ENCODE data around the gene GABRR1. TPM values are rescaled to one million over a fixed set of nuclear protein-coding genes. Genes with fewer than 3 reads are reported as not detected.

Gene GABRR1
- total RNA-seq, 1 experiment from 2014 or later = 0.33 TPM

DNA sequence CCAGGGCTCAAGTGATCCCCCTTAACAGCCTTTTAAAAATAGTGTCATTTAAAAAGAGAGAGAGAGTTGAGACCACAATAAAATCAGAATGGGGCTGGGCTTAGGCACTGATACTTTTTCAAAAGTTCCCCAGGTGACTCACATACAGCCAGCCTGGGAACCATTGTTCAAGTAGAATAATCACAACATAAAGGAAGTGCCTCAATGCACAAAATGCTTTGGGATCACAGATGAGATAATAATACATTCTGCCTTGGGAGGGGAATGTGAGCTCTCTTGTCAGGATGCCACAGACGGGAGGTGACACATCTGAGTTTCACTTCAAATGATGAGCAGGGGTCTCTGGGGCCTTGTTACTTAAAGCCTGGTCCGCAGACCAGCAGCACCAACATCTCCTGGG lies 34.0 kb upstream of the GABRR1 start:
- Mint-ChIP-seq H3K27ac (no peak overlapping the region), H3K4me3 (no peak overlapping the region), H3K36me3 (ENCODE audit: insufficient read depth in 1 of 3, low read depth in 3 of 3) (no peaks in the 10 kb centered on the region; a peak in 1 of 7 replicates), H3K9me3 (peaks cover 0 to 3% of the 10 kb centered on the region in 2 experiments; a peak in 1 of 5 replicates), H3K27me3 (ENCODE audit: low read depth) (peaks cover 2% of the 10 kb centered on the region), H3K4me1 (0 out of 4 replicates have a peak, but pooled peaks cover 0 to 4% of the 10 kb centered on the region in 2 experiments)
- Histone ChIP-seq H2BK12ac (ENCODE audit: insufficient read length, low read depth, low read length) (no peak overlapping the region), H3K79me2 (ENCODE audit: insufficient read depth, low read length) (no peaks in the 10 kb centered on the region), H2BK15ac (ENCODE audit: low read depth, low read length) (no peak overlapping the region), H3K9me3 (ENCODE audit: control insufficient read depth, low read depth, low read length) (no peaks in the 10 kb centered on the region), H3K56ac (ENCODE audit: insufficient read length, low read depth, low read length) (no peak overlapping the region), H2AK5ac (ENCODE audit: insufficient read length, low read length) (no peak overlapping the region), H4K5ac (ENCODE audit: insufficient read length, low read depth, low read length) (no peak overlapping the region), H3K23me2 (ENCODE audit: insufficient read length, low read depth, low read length, poor library complexity, severe bottlenecking) (no peaks in the 10 kb centered on the region), H4K20me1 (ENCODE audit: control insufficient read depth, insufficient read depth, insufficient read length) (no peaks in the 10 kb centered on the region), H3K23ac (ENCODE audit: insufficient read length, low read depth, low read length) (no peak overlapping the region), H2BK5ac (ENCODE audit: insufficient read length, low read length) (no peak overlapping the region), H2BK20ac (ENCODE audit: low read depth, low read length, poor library complexity, severe bottlenecking) (no peak overlapping the region), H3K9ac (ENCODE audit: extremely low read depth, insufficient read length, low read length) (no peak overlapping the region), H2AFZ (ENCODE audit: low read length) (no peak overlapping the region), H3K27ac (ENCODE audit: insufficient read length, low read depth, low read length) (no peak overlapping the region), H3K4ac (ENCODE audit: low read depth, low read length) (no peak overlapping the region), H3K18ac (ENCODE audit: insufficient read length, low read depth, low read length) (no peak overlapping the region), H2BK120ac (ENCODE audit: low read depth, low read length, poor library complexity, severe bottlenecking) (no peak overlapping the region), H3K4me2 (ENCODE audit: insufficient read depth, insufficient read length, low read length) (no peak overlapping the region), H4K8ac (replicated peaks; ENCODE audit: insufficient read length, low read depth, low read length) (no peak overlapping the region), H4K91ac (ENCODE audit: insufficient read length, low read depth, low read length) (no peak overlapping the region), H3K27me3 (ENCODE audit: insufficient read depth, low read length) (no peaks in the 10 kb centered on the region), H3K14ac (ENCODE audit: insufficient read depth, low read length) (no peak overlapping the region), H3K4me1 (ENCODE audit: insufficient read depth, low read length) (no peaks in the 10 kb centered on the region), H3K79me1 (ENCODE audit: insufficient read depth, low read depth, low read length, poor library complexity, severe bottlenecking) (no peaks in the 10 kb centered on the region), H3T11ph (ENCODE audit: low read length) (no peak overlapping the region)
- TF ChIP-seq, protein P1, sequence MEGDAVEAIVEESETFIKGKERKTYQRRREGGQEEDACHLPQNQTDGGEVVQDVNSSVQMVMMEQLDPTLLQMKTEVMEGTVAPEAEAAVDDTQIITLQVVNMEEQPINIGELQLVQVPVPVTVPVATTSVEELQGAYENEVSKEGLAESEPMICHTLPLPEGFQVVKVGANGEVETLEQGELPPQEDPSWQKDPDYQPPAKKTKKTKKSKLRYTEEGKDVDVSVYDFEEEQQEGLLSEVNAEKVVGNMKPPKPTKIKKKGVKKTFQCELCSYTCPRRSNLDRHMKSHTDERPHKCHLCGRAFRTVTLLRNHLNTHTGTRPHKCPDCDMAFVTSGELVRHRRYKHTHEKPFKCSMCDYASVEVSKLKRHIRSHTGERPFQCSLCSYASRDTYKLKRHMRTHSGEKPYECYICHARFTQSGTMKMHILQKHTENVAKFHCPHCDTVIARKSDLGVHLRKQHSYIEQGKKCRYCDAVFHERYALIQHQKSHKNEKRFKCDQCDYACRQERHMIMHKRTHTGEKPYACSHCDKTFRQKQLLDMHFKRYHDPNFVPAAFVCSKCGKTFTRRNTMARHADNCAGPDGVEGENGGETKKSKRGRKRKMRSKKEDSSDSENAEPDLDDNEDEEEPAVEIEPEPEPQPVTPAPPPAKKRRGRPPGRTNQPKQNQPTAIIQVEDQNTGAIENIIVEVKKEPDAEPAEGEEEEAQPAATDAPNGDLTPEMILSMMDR (conservative IDR thresholded peaks at IDR 0.05) = no peak
- WGBS (ENCODE audit: extremely low coverage, insufficient read length, low lambda C conversion rate) = no CpG with 5 or more reads among the region's 2 CpGs
- DNase-seq = no peak
